HEK293 (cell line): Measurements from ENCODE around the gene SYT13.

Source experiments
- CTCF ChIA-PET: fragments of 350-600 bp; formaldehyde crosslinking; extraction: SDS; loops from one replicate; lab custom pipeline; 2021; ENCODE audit warnings: antibody characterized with exemption; lab: Yijun Ruan, JAX
- POLR2A ChIA-PET: fragments of 300-600 bp; formaldehyde crosslinking; extraction: SDS; loops from one replicate; lab custom pipeline; 2020; ENCODE audit warnings: antibody characterized with exemption, inconsistent platforms; lab: Yijun Ruan, JAX
- H3K27ac ChIP-seq: fragments of 200-500 bp; sonication (Bioruptor generic); 2 replicates; pipeline ENCODE4 v1.5.1; 2014; ENCODE audit warnings: low read depth, low read length, control low read depth, inconsistent platforms; ENCODE audit errors: extremely low read depth
- H3K36me3 ChIP-seq, 2 experiments: fragments of 200-500 bp in 1 of 2; sonication (Bioruptor generic) in 1 of 2; 1 replicate in 1 of 2; 2 replicates in 1 of 2; pipeline ENCODE4 v1.5.1; 2014 to 2017; ENCODE audit warnings: inconsistent platforms in 2 of 2, low read length in 2 of 2; ENCODE audit not compliant: control insufficient read depth in 2 of 2, insufficient read depth in 1 of 2
- H3K4me1 ChIP-seq: fragments of 200-500 bp; sonication (Bioruptor generic); 2 replicates; pipeline ENCODE4 v1.5.1; 2014; ENCODE audit warnings: mild to moderate bottlenecking, low read length, inconsistent platforms; ENCODE audit not compliant: control insufficient read depth, insufficient read depth
- H3K4me3 ChIP-seq: 2 replicates; pipeline ENCODE4 v1.5.1; 2011; ENCODE audit warnings: low read depth, mild to moderate bottlenecking, control low read depth, low read length, moderate library complexity
- H3K9me3 ChIP-seq: fragments of 200-500 bp; sonication (Bioruptor generic); 2 replicates; pipeline ENCODE4 v1.5.1; 2014; ENCODE audit warnings: low read depth, low read length, inconsistent platforms; ENCODE audit not compliant: control insufficient read depth, insufficient read depth
- EGR2 ChIP-seq: fragments of 450-650 bp; formaldehyde crosslinking; IDR thresholded peaks from 2 replicates; pipeline ENCODE4 v1.5.1; 2016; ENCODE audit warnings: low read depth, missing biosample characterization, missing genetic modification characterization
- FEZF1 ChIP-seq: fragments of 450-650 bp; formaldehyde crosslinking; IDR thresholded peaks from 2 replicates; pipeline ENCODE4 v1.5.1; 2016; ENCODE audit warnings: missing biosample characterization, missing genetic modification characterization
- OSR2 ChIP-seq: fragments of 450-650 bp; formaldehyde crosslinking; IDR thresholded peaks from 2 replicates; pipeline ENCODE4 v1.5.1; 2016; ENCODE audit warnings: missing biosample characterization, missing genetic modification characterization
- REST ChIP-seq: fragments of 450-650 bp; formaldehyde crosslinking; IDR thresholded peaks from 2 replicates; pipeline ENCODE4 v1.5.1; 2016; ENCODE audit warnings: missing biosample characterization, missing genetic modification characterization
- SETDB1 ChIP-seq: IDR thresholded peaks from one replicate; pipeline ENCODE4 v1.6.1; 2017; ENCODE audit warnings: mild to moderate bottlenecking, low read length, moderate library complexity, mixed read lengths; ENCODE audit not compliant: insufficient read length
- TRIM28 ChIP-seq: IDR thresholded peaks from 2 replicates; pipeline ENCODE4 v1.6.1; 2011; ENCODE audit warnings: low read length, control low read depth, borderline replicate concordance
- ZBTB20 ChIP-seq: fragments of 450-650 bp; formaldehyde crosslinking; IDR thresholded peaks from 2 replicates; pipeline ENCODE4 v1.5.1; 2016; ENCODE audit warnings: missing biosample characterization, missing genetic modification characterization
- ZBTB48 ChIP-seq: fragments of 450-650 bp; formaldehyde crosslinking; IDR thresholded peaks from 2 replicates; pipeline ENCODE4 v1.5.1; 2016; ENCODE audit warnings: missing biosample characterization, missing genetic modification characterization
- ZBTB6 ChIP-seq: fragments of 450-650 bp; formaldehyde crosslinking; IDR thresholded peaks from 2 replicates; pipeline ENCODE4 v1.5.1; 2017; ENCODE audit warnings: missing biosample characterization, missing genetic modification characterization
- ZNF132 ChIP-seq: fragments of 450-650 bp; formaldehyde crosslinking; IDR thresholded peaks from 2 replicates; pipeline ENCODE4 v1.5.1; 2017; ENCODE audit warnings: missing biosample characterization, missing genetic modification characterization, borderline replicate concordance
- ZNF146 ChIP-seq: fragments of 450-650 bp; formaldehyde crosslinking; IDR thresholded peaks from 2 replicates; pipeline ENCODE4 v1.5.1; 2016; ENCODE audit warnings: missing biosample characterization, missing genetic modification characterization
- ZNF169 ChIP-seq: fragments of 450-650 bp; formaldehyde crosslinking; IDR thresholded peaks from 2 replicates; pipeline ENCODE4 v1.5.1; 2016; ENCODE audit warnings: missing biosample characterization, missing genetic modification characterization
- ZNF266 ChIP-seq: fragments of 450-650 bp; formaldehyde crosslinking; IDR thresholded peaks from 2 replicates; pipeline ENCODE4 v1.5.1; 2016; ENCODE audit warnings: missing biosample characterization, missing genetic modification characterization, low read depth
- ZNF280C ChIP-seq: fragments of 450-650 bp; formaldehyde crosslinking; IDR thresholded peaks from 2 replicates; pipeline ENCODE4 v1.5.1; 2016; ENCODE audit warnings: missing biosample characterization, missing genetic modification characterization
- ZNF280D ChIP-seq: fragments of 450-650 bp; formaldehyde crosslinking; IDR thresholded peaks from 2 replicates; pipeline ENCODE4 v1.5.1; 2016; ENCODE audit warnings: missing biosample characterization, missing genetic modification characterization
- ZNF311 ChIP-seq: fragments of 450-650 bp; formaldehyde crosslinking; IDR thresholded peaks from 2 replicates; pipeline ENCODE4 v1.5.1; 2017; ENCODE audit warnings: missing biosample characterization, missing genetic modification characterization, borderline replicate concordance
- ZNF514 ChIP-seq: fragments of 450-650 bp; formaldehyde crosslinking; IDR thresholded peaks from 2 replicates; pipeline ENCODE4 v1.5.1; 2016; ENCODE audit warnings: missing biosample characterization, missing genetic modification characterization
- ZNF548 ChIP-seq: fragments of 450-650 bp; formaldehyde crosslinking; IDR thresholded peaks from 2 replicates; pipeline ENCODE4 v1.5.1; 2016; ENCODE audit warnings: missing biosample characterization, missing genetic modification characterization
- ZNF600 ChIP-seq: fragments of 450-650 bp; formaldehyde crosslinking; IDR thresholded peaks from 2 replicates; pipeline ENCODE4 v1.5.1; 2016; ENCODE audit warnings: missing biosample characterization, missing genetic modification characterization
- ZNF626 ChIP-seq: fragments of 450-650 bp; sonication (Bioruptor Pico); formaldehyde crosslinking; IDR thresholded peaks from 2 replicates; pipeline ENCODE4 v1.5.1; 2018; ENCODE audit warnings: missing biosample characterization, missing genetic modification characterization, inconsistent platforms
- ZNF76 ChIP-seq: fragments of 450-650 bp; formaldehyde crosslinking; IDR thresholded peaks from 2 replicates; pipeline ENCODE4; 2016; ENCODE audit warnings: low read depth, missing biosample characterization, missing genetic modification characterization, borderline replicate concordance

Gene SYT13

GRCh38 chr11:45278714-45279113 lies 7.4 kb downstream of the SYT13 start (continued):
- TF ChIP-seq ZNF600 (tag by site-specific recombination), result no peak
- no peak for TF ChIP-seq ZNF514 (tag by site-specific recombination)
- no peak for TF ChIP-seq ZNF146 (tag by site-specific recombination)
- no peak for TF ChIP-seq ZNF280D
- no peak for TF ChIP-seq ZNF169 (tag by site-specific recombination)
- TF ChIP-seq ZNF311, result no peak
- TF ChIP-seq ZBTB48 (tag by site-specific recombination), result no peak
- no peak for TF ChIP-seq ZNF266 (tag by site-specific recombination)
- no peak for TF ChIP-seq ZNF76 (tag by site-specific recombination)
- TF ChIP-seq ZNF132, result no peak
- no peak for TF ChIP-seq ZNF626 (tag by site-specific recombination)

- H3K4me3 ChIP-seq, result no peak overlapping the region
- TF ChIP-seq FEZF1 (tag by site-specific recombination) (no peak), EGR2 (no peak), TRIM28 (no peak), REST (tag by site-specific recombination) (no peak), OSR2 (tag by site-specific recombination) (no peak), SETDB1 (no peak), ZNF280D (no peak), ZNF548 (no peak), ZNF146 (tag by site-specific recombination) (no peak; the same call in 1 of the 2 replicates), ZNF280C (no peak), ZBTB6 (tag by site-specific recombination) (no peak), ZBTB20 (tag by site-specific recombination) (no peak)
- TF ChIP-seq, all 188 proteins: peak for 0
- no peaks in the 10 kb centered on the region for H3K36me3 ChIP-seq
- POLR2A ChIA-PET, result no interaction called here
- no peak overlapping the region for H3K27ac ChIP-seq
- CTCF ChIA-PET, result interaction anchor here (1.0 to 1.5 kb wide), 2 partner anchors 10 to 340 kb away, joined by 3 to 6 read pairs; no protein-coding TSS in a partner anchor
- no peaks in the 10 kb centered on the region for H3K9me3 ChIP-seq
- H3K4me1 ChIP-seq, result no peaks in the 10 kb centered on the region
Measured at GRCh38 chr11:45275828-45276227, 10.3 kb downstream of the SYT13 start.
